ENCODE results near the gene PFAS.
A peak's percentile ranks its signal among the peaks of the same experiment; 100 is the strongest.

PFAS gene

DNA sequence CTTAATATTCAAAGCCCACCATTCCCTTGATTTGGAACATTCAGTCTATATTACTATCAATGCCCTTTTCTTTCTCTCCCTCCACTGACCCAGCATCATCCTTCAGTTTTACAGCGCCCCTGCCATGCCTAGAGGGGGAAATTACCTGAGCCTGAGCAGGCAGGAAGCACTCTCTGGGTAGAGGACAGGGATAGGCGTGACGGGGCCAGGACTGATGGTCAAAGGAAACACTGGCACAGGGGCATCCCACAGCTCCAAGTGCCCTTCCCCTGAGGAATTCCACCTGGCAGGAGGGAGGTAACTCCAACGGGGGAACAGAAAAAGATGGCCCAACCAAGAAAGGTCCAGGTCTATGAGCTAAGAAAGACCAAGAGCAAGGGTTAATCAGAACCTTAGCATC, 11.2 kb upstream of the PFAS start:
- TF ChIP-seq, protein P1, sequence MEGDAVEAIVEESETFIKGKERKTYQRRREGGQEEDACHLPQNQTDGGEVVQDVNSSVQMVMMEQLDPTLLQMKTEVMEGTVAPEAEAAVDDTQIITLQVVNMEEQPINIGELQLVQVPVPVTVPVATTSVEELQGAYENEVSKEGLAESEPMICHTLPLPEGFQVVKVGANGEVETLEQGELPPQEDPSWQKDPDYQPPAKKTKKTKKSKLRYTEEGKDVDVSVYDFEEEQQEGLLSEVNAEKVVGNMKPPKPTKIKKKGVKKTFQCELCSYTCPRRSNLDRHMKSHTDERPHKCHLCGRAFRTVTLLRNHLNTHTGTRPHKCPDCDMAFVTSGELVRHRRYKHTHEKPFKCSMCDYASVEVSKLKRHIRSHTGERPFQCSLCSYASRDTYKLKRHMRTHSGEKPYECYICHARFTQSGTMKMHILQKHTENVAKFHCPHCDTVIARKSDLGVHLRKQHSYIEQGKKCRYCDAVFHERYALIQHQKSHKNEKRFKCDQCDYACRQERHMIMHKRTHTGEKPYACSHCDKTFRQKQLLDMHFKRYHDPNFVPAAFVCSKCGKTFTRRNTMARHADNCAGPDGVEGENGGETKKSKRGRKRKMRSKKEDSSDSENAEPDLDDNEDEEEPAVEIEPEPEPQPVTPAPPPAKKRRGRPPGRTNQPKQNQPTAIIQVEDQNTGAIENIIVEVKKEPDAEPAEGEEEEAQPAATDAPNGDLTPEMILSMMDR (IDR thresholded peaks at IDR 0.05): no peak

DNA sequence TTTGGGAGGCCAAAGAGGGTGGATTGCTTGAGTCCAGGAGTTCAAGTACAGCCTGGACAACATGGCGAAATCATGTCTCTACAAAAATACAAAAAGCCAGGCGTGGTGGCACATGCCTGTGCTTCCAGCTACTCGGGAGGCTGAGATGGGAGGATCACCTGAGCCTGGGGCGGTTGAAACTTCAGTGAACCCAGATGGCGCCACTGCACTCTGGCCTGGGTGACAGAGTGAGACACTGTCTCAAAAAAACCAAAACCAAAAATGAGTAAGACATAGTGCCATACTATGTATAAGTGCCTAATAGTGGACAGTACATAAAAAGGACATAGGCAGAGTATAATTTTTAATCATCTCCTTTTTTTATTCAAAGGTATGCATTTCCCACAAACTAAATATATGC, 5.3 kb upstream of the PFAS start:
- TF ChIP-seq, protein P1 (IDR thresholded peaks at IDR 0.05): no peak

GRCh38 chr17:8244768-8245167, 4.3 kb upstream of the PFAS start:
- TF ChIP-seq, protein P1 (IDR thresholded peaks at IDR 0.05): no peak

DNA sequence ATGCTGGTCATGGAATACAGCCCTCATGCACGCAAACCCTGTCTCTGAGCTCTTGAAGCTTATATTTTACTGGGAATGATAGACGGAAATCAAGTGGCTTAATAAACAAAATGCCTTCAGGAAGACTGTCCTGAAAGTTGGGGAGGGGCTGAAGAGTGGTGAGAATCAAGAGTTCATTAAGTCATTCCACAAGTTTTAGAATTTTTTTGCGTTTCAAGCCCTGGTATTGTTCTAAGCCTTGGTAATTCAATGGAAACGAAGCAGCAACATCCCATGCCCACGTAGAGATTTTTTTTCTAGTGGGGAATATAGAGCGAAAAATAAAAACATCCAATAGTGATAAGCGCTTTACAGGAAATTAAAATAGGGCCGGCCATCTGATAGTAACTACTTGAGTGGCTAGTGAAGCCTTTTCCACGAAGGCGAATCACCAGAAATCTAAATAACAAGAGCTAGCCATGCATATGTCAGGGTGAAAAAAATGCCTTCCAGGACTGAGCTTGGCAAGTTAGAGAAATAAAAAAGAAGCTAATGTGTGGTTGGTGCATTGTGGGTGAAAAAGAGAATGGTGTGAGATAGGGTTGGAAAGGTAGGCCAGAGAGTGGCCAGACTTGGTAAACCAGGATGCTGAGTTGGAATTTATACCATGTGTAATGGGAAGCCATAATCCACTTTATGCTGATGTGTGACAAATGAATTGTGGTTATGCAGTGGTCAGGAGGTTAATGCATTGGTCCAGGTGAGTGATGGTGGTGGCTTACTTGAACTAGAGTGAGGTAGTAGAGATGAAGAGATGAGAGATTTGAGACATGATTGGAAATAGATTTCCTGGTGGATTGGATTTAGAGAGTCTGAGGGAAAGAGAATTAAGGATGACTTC, 772 bp downstream of the PFAS start:
- TF ChIP-seq, protein P1 (IDR thresholded peaks at IDR 0.05): no peak

- TF ChIP-seq, protein P1 (IDR thresholded peaks at IDR 0.05): peak; percentile 47; the same call in 1 of the 2 replicates
Observed at GRCh38 chr17:8253801-8254200, 4.7 kb downstream of the PFAS start.

GRCh38 chr17:8254881-8255280, 5.8 kb downstream of the PFAS start:
- TF ChIP-seq, protein P1 (IDR thresholded peaks at IDR 0.05): no peak

DNA sequence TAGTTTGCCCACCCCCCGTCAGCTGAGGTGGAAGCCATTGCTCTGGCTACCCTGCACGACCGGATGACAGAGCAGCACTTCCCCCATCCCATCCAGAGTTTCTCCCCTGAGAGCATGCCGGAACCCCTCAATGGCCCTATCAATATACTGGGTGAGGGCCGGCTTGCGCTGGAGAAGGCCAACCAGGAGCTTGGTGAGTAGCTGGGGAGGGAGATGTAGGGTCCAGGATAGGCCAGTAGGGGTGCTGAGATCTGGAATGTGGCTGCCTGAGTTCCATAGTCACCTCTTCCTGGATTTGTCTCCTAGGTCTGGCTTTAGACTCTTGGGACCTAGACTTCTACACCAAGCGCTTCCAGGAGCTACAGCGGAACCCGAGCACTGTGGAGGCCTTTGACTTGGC, 6.4 kb downstream of the PFAS start:
- TF ChIP-seq, protein P1 (IDR thresholded peaks at IDR 0.05): no peak

Data from LNCAP (cell line).